AML-193 (cell line): ENCODE data around the gene AIFM1.
A peak's percentile ranks its signal among the peaks of the same experiment; 100 is the strongest.

Source experiments
- DNase-seq, 2 experiments: peaks; one replicate each; lab custom pipeline; 2025; lab: John Stamatoyannopoulos, UW

Gene AIFM1

GRCh38 chrX:130170752-130171445 lies 5.3 kb upstream of the AIFM1 start:
- DNase-seq, result peak; percentile 59 to 60

GRCh38 chrX:130167040-130167439 lies 1.4 kb upstream of the AIFM1 start:
- DNase-seq, result no peak

GRCh38 chrX:130166503-130166777 lies 799 bp upstream of the AIFM1 start:
- DNase-seq, result no peak

GRCh38 chrX:130165181-130165702 lies 399 bp downstream of the AIFM1 start:
- DNase-seq, result no peak

- no peak for DNase-seq
Measured at GRCh38 chrX:130163398-130163797, 2.2 kb downstream of the AIFM1 start.

- no peak for DNase-seq
Measured at GRCh38 chrX:130162094-130162735, 3.4 kb downstream of the AIFM1 start.

- no peak for DNase-seq
Measured at GRCh38 chrX:130159776-130160175, 5.9 kb downstream of the AIFM1 start.

- DNase-seq, result no peak
Measured at GRCh38 chrX:130158311-130158710, 7.3 kb downstream of the AIFM1 start.

GRCh38 chrX:130155564-130155963 lies 10.1 kb downstream of the AIFM1 start:
- no peak for DNase-seq

GRCh38 chrX:130147631-130148030 lies 18.0 kb downstream of the AIFM1 start:
- no peak for DNase-seq

- DNase-seq, result no peak
Measured at GRCh38 chrX:130145123-130145522, 20.5 kb downstream of the AIFM1 start.

GRCh38 chrX:130144509-130144908 lies 21.1 kb downstream of the AIFM1 start:
- DNase-seq, result no peak

- DNase-seq, result no peak
Measured at GRCh38 chrX:130139474-130140201, 26.0 kb downstream of the AIFM1 start.

- no peak for DNase-seq
Measured at GRCh38 chrX:130136961-130137360, 28.7 kb downstream of the AIFM1 start.

GRCh38 chrX:130136496-130136895 lies 29.1 kb downstream of the AIFM1 start:
- no peak for DNase-seq

GRCh38 chrX:130130990-130131389 lies 34.7 kb downstream of the AIFM1 start:
- DNase-seq, result no peak

- no peak for DNase-seq
Measured at GRCh38 chrX:130125091-130125874, 40.4 kb downstream of the AIFM1 start.

- no peak for DNase-seq
Measured at GRCh38 chrX:130124577-130124976, 41.1 kb downstream of the AIFM1 start.

GRCh38 chrX:130121505-130121800 lies 44.2 kb downstream of the AIFM1 start:
- DNase-seq, result no peak

- DNase-seq, result peak; percentile 34 to 60
Measured at GRCh38 chrX:130120746-130121504, 44.7 kb downstream of the AIFM1 start.

GRCh38 chrX:130120321-130120731 lies 45.3 kb downstream of the AIFM1 start:
- DNase-seq, result no peak
